Stimulated activated CD8-positive, alpha-beta memory T cell treated with anti-CD3 and anti-CD28 coated beads, Interleukin-4, amount 100 ng/mL, for 4 hours (primary cell): Measurements from ENCODE around the gene ADAMTS14.
"Not testable (repeated sequence)": the region's sequence is repeated elsewhere in the genome, so short reads cannot be mapped to it uniquely, and the experiment has no call there.

Experiments
- DNase-seq, 2 donors: peaks; one replicate each; pipeline ENCODE4 v3.0.0-alpha.2; 2020; ENCODE audit warnings: low read depth in 2 of 2, low spot score in 1 of 2

ADAMTS14 gene

DNA sequence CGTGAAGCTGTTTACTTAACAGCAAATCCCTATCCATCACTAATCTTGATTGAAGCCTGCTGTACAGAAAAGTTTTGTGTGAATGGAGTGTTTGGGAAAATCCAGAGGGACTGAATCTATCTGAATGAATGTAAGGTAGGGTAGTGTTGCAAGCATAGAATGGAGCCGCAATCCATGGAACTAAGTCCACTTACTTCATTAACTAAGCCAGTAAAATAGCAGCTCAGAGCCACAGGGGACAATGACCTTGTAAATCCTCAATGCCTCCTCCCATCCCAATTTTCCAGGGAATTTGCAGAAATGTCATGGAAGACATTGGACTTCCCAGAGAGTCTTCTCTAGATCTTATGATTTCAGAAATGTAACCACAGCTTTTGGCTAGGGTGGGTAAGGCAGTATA is 97.7 kb downstream of the ADAMTS14 start:
- no peak for DNase-seq

DNA sequence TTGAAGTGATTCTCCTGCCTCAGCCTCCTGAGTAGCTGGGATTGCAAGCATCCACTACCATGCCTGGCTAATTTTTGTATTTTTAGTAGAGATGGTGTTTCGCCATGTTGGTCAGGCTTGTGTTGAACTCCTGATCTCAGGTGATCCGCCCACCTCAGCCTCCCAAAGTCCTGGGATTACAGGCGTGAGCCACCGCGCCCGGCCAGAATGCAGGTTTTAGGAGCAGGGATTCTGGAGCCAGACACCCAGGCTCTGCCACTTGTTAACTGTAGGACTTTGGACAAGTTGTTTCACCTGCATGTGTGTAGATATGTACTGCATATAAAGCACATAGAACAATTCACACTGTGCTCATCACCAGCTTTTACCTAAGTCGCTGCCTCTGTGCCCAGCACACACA is 98.2 kb downstream of the ADAMTS14 start:
- DNase-seq = not testable (repeated sequence)

DNA sequence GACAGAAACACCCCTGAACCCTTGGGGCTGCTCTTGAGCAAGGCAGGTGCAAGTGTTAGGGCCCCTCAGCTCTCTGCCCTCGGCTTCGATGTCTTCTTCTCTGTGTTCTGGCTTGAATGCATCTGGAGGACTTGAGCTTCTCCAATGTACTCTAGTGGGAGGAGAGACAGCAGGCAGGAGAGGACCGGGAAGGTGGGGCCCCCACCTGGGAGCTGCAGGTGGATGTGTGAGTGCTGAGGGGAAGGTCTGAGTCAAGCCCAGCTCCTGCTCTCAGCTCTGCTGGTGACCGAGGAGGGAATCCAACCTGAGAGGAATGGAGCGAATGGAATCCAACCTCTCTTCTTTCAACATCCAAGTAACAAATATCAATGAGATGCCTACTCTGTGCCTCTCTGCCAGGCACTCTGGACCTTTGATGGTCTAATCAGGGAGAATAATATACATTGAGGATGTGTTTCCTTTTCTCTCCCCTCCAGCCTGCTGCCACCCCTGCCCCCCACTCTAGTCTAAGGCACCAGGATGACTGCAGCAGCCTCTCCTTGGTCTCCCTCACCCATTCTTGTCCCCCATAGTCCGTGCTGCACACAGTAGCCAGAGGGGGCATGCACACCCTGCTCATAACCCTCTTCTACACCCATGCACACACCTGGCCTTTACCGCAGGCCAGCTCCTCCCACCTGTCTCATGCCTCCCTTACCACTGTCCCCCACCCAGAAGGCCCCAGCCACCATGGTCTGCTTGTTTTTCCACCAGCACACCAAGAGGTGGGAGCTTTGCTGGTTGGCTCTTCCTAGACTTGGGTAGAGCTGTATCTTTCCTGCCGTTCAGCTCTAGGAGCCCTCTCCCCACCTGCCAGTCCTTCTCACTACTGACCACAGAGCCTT is 99.2 kb downstream of the ADAMTS14 start:
- DNase-seq = no peak

DNA sequence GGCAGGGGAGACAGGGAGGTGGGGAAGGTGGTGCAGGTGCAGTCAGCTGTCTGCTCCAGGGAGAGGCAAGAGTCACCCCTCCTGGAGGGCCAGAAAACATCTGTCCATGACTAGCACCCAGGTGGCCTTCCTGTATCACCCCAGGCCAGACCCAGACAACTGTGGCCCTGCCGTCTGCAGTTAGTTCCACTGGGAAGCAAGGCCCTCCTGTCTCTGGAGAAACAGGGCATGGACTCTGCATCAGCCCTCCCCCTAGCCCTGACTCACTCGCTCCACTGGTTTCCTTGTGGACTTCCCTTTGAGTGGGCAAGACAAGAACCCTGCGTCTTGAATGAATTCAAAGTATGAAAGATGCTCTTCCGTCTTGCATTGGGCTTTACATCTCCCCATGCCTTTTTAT is 100.3 kb downstream of the ADAMTS14 start:
- DNase-seq = no peak

DNA sequence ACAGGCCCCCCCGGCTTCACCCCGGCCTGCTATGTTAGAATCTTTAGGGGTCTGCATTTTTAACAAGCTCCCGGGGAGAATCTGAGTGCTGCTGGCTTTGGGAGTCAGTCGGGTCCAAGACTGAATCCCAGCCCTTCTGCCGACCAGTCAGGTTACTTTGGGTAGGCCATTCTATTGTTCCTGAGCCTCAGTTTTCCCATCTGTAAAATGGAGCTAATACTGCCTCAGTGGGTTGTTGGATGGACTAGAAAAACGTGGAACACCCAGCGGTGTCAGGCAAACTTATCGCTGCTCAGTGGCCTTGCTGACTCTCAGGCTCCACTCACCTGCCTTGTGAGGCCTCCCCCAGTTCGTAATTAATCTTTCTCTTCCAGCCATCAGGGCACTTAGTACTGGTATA is 101.2 kb downstream of the ADAMTS14 start:
- DNase-seq = no peak

DNA sequence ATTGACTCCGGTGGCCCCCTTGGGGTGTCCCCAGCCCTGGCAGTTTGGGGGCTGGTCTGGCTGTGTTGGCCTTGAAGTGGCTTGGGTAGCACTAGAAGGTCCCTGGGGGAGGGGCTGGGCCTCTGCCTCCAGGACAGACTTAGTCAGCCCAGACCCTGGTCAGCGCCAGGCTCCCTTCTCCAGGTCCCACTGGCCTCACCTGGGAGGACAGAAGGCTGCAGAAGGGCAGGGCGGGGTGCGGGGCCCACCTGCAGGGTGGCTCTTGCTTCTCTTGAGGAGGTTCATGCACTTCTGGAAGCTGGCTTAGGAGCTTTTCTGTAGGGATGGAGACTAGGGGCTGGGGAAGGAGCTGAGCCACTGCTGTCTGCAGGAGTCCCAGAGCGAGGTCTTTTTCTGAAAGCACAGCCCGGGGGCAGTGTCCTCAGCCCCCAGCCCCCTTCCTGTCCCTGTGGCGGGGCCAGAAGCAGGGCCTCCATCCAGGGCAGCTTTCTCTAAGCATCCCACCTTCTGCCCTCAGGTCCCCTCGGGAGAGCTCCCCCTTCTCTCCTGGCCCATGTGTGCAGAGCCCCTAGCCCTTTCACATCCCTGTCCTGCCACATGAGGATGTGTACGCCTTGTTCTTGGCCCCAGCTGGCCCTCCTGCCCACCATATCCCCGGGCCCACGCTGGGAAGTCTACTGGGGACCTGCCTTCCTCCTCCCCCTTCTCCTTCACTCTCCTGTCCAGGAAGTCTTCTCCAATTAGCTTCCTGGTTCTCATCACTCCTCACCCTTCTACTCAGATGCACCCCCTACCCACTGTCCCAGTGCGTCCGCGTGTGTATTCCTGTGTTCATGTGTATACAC is 101.9 kb downstream of the ADAMTS14 start:
- DNase-seq = no peak

DNA sequence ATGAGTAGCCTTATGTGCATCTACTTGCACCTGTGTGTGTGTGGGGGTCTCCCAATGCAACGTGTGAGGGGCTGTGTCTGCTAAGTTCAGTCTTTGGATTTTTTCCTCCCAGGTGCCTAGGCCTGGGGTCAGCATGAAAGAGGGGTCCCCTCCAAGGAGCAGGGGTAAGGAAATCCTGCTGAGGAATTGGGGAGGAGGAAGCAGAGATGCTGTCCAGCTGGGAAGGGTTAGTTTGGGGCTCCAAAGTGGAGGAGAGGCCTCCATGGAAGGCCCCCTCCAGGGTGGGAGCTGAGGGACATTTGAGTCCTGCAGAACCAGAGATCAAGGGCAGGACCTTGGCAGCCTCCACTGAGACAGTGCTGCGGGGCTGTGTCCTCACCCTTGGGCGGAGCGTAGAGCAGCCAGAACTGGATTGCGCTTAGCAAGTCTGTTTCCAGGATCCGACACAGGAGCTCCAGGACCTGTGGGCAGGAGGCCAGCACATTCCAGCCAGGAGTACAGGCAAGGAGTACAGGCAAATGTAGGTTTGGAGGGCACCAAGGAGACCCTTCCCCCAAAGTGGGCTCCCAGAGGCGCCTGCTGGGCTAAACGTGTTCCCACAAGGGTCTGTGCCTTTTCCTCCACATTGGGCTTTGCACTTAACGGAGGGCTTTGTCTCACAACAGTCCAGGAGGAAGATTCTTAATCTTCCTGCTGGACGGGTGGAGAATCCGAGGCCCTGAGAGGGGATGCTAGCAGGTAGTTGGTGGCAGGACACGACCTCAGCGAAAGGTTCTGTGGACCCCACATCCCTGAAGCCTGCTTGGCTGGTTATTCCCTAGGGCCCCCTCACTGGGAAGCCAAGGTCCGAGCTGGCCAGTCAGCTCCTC is 102.7 kb downstream of the ADAMTS14 start:
- DNase-seq = no peak

DNA sequence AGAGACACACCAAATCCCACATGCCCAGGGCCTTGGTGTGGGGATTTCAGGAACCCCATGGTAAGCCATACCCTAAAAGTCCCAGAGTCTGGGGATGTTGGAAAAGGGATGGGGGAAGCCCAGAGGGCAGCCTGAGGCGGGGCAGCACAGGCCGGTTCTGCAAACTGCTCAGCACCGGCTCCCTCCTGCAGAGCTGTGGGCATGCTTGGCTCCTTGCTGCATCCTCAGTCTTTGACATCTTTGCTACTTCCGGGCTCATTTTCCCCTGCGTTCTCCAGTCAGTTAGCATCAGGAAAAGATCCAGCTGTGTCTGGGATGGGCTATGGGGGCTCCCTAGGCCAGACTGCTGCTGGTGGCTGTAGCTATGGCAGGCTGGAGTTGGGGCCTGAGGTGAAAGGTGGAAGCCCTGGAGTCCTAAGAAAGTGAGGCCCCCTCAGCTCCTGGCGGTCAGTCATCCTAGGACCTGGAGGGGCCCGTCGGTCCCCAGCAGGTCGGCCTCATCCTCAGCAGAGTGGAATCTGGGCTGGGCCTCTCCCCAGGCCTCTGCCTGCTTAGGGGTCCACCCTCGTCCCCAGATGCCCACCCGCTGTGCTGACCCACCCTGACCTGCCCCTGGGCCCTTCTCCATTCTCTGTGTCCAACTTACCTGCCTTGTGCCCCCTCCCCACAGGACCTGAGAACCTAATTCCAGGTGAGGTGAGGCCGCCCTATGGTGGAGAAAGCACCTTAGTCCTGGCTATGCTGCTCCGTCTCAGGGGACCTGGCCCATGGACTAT is 103.6 kb downstream of the ADAMTS14 start:
- no peak for DNase-seq

DNA sequence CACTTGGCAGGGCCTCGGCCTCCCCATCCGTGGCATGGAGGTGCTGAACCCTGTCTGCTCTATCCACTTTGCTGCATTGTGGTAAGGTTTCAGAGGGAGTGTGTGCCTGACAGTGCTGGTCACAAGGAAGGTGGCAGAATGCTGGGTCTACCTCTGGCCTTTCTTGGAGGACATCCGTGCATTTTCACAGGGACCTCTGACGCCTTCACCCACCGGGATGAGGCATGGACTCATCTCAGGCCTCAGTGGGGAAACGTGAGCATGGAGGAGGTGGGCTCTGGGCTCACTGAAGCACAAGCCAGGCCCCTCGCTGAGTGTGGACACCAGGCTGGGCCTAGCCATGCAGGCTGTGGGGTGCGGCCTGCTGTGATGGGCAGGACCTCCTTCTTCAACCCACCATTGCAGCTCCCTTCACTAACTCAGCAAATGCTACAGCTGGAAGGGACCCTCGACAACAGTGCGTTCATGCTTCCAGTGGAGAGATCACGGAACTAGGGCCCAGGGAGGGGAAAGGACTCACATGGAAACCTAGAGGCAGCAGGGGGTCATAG is 104.2 kb downstream of the ADAMTS14 start:
- DNase-seq = no peak

DNA sequence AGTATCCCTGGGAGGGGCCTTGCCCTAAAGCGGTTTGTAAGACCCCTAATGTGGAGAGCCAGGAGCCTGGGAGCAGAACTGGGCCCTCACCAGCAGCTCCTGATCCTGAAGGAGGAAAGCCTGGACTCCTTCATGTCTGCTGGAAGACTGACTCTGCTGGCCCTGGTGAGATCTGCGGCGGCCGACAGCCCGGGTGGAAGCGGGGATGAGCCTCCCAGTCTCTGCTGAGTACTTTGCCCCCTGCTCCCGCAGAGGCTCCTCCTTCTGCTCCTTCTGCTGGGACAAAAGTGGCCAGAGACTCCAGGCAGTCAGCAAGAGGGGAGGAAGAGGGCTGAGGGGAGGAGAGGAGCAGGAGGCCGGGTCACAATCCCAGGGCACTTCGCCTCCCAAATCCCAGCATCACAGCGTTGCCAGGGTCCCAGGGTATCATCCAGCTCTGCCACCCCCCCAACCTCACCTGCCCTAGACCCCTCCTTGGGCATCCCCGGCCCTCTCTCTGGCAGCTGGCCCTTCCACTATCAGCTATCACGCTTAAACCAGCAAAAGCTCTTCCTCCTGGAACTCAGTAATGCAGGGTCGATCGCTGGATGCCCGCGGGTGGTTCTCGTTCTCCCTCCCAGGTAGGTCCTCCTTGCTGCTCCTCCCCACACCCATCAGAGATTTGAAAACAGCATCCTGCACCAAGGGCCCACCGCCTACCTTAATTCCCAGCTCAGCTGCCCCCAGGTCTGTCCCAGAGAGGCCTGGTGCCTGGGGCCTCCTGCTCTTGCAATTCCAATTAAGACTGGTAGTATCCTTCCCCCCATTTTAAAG is 105.0 kb downstream of the ADAMTS14 start:
- no peak for DNase-seq

DNA sequence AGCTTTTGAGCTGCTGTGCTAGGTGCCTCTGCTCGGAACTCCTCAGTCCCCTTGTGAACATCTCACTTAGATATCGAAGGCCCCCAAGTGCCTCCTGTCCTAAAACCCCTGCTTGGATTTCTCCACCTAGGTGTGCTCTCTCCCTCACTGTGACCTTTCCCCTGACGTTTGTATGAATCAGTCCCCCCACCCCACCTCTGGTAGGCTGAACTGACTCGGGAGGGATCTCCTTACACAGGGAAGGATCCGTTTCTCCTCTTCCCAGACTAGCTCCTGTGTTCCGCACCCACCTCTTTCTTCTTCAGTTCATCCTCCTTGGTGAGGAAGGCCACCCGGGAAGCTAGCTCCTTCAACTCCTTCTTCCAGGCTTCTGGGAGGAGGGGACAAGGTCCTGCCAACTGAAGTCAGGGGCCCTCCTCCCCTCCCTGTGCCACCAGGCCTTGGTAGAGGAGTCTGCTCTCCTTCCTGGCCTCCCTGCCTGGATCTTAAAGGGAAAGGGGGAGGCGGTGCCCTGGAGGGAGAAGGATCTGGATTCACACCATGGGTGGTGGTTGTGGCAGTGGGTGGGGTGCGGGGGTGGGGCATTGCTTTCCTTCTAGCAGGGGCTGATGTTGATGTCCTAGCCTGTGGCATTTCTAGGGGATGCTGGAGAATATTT is 106.1 kb downstream of the ADAMTS14 start:
- no peak for DNase-seq

DNA sequence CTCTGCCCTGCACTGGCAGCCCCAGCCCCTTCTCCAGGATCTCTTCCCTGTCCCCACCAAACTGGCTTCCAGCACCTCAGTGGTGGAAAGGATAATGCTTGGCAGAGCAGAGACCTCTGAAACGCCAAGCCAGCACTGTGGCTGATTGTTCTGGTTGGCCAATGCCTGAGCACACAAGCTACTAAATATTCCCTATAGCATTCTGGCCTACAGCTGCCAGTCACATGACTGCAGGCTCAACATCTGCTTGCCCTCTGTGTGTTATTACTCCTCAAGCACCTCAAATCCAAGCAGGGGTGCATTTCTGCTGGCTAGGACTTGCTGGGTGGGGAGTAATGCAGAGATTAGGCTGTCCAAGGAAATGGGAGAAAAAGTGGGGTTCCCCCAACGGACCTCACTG is 106.8 kb downstream of the ADAMTS14 start:
- no peak for DNase-seq

DNA sequence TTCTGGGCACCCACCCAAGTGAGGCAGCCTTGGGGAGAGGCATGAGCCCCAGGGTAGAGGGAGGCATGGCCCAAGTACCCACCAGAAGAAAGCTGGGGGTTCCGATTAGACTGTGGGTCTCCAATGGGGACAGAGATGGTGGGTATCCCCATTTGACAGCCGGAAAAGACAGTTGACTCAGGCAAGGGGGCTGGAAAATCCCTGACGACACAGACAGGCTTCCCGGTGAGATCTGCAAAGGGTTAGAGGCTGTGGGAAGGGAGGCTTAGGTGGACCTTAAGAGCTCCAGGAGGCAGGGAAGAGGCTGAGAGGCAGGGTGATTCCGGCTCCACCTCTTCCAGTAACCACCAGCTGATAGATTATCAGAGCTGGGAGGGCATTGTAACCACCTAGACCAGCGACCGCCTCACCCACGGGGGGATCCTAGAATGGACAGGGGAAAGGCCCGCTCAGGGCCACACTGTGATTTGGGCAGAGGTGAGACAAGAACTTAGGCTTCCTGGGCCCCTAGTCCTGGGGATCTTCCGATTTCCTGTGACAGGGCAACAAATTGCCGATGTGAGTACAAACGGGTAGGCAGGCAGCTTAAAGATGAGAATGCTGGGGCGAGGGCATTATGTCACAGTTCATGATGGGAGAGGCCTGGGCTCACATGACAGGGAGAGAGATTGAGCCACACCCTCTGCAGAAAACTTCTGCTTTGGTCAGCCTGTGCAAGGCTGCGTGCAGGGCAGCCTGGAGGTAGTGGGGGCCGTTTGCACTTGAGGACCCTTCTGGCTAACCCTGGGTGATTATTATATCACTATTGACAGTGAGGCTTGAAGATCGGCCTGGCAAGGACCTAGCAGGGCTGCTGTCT is 107.4 kb downstream of the ADAMTS14 start:
- no peak for DNase-seq

DNA sequence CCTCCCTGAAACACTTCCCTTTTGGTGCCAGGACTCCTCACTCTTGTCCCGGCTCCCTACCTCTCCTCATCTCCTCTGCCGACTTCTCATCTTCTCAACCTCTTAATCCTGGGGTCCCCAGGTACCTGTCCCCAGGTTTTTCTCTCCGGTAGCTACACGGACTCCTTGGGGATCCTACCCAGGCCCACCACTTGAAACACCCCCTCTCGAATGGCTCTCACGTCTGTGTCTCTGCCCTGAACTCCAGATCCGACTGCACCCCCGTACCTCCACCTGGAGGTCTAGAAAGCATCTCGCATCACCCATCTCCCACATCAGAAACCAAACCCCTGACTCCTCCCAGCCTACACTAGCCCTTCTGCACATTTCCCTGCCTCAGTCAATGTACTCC is 108.1 kb downstream of the ADAMTS14 start:
- no peak for DNase-seq

DNA sequence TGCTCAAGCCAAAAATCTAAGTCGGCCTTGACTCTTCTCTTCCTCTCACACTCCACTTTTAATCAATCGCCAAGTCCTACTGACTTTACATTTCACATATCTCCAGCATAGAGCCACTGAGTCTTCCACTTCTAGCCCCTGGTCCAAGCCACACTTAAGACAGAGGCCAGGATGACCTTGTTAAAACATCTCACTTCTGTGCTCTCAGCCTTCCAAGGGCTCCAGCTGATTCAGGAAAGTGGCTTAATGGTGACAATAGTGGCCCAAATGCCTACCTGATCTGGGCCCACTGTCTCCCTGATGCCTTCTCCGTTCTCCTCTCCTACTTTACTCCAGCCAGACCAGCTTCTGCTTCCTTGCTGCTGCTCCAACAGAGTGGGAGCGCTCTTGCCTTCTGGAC is 108.5 kb downstream of the ADAMTS14 start:
- no peak for DNase-seq

DNA sequence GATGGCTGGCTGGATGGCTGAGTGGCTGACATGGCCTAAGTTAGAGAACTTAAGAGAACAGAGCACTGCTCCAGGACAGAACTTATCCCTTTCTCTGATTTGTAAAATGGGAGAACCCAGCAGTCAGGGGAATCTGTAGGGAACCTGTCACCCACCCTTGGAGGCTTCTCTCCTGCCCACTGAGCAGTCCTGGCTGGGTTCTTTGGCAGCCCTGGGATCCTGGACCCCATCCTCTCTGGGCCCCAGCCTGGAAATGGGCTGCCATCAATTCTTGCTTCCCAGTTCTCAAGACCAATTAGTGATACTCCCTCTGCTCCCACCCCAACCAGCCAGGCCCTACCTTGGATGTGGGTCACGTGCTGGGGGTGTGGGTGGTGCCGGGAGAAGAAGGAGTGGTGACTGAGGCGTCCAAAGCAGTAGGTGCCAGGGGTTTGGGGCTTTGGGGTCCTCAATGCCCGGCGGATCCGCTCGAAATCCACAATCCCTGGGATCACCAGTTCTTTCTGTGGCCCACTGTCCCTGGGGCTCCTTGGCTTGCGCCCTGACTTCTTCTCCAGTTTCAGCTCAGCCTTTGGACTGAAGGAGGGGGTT is 109.2 kb downstream of the ADAMTS14 start:
- DNase-seq = no peak

DNA sequence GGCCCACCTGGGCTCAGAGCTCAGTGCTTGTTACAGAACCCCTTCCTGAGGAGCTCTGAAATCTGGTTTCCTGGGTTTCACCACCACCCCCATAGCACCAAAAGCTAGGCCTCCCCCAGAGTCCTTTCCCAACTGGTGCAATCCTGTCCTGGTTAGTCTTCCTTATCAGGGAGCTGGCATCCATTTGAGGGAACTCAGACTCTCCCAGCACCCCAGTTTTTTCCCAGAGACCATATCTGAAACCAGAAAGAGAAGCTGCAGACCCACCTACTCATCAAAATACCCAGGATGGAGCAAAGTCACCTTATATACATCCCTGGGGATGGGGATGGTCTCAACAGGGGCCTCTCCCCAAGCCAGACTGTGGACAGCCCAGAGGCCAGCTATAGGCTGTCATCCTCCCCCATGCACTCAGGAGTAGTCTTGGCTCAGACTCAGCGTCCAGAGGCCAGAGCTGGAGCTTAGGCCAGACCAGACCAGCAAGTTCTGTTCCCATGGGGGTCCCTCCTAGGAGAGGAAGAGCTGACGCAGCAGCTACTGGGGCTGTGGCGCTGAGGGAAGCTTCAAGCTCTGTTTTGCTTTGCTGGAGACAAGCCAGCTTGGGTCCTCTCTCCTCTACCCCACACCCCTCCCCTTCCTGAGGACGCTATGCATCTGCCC is 109.9 kb downstream of the ADAMTS14 start:
- no peak for DNase-seq
